Measurements from ENCODE around the gene SHROOM2.

DNA sequence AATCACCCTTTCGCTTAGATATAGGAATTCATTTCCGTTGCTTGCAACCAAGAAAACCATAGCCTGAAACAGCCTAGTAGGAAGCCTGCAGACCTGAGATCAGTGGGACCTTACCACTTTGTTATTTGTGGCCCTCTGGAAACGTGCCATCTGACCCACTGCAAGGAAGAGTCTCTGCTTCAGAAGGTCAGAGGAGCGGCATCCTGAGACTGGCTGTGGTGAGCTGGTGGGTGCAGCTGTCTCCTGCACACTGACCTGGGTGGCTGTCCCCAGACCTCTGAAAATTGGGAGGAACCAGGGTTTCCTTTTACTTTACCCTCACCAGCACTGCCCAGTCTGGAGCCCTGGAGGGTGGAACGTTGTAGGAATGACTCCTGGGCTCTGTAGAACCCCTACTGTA lies 18.2 kb downstream of the SHROOM2 start:
- TF ChIP-seq, protein P1, sequence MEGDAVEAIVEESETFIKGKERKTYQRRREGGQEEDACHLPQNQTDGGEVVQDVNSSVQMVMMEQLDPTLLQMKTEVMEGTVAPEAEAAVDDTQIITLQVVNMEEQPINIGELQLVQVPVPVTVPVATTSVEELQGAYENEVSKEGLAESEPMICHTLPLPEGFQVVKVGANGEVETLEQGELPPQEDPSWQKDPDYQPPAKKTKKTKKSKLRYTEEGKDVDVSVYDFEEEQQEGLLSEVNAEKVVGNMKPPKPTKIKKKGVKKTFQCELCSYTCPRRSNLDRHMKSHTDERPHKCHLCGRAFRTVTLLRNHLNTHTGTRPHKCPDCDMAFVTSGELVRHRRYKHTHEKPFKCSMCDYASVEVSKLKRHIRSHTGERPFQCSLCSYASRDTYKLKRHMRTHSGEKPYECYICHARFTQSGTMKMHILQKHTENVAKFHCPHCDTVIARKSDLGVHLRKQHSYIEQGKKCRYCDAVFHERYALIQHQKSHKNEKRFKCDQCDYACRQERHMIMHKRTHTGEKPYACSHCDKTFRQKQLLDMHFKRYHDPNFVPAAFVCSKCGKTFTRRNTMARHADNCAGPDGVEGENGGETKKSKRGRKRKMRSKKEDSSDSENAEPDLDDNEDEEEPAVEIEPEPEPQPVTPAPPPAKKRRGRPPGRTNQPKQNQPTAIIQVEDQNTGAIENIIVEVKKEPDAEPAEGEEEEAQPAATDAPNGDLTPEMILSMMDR (IDR thresholded peaks at IDR 0.05) = no peak
- no peak for TF ChIP-seq POLR2A (IDR thresholded peaks at IDR 0.05)

Data from esophagus squamous epithelium (tissue), 4 donors.